Measurements from ENCODE around the gene OR10H5.

Gene OR10H5

DNA sequence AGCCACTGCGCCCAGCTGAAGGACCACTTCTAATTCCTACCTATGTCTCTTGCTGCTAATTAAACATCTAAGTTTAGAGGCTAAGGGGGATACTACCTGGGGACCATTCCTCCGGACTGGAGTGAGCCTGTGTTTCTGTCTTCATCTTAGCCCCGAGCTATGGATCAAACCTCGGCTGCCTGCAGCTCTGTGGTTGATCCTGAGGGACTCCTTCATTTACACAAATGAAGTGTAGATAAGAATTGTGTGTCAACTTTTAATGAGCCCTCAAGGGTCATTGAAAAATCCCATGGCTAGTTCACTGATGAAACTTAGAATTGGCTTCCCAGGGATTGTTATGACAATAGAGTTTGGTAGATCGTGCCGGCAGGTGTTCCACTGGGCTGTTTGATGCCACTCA is 59.5 kb downstream of the OR10H5 start:
- DNase-seq (ENCODE audit: low read depth in 2 of 2): no peak

DNA sequence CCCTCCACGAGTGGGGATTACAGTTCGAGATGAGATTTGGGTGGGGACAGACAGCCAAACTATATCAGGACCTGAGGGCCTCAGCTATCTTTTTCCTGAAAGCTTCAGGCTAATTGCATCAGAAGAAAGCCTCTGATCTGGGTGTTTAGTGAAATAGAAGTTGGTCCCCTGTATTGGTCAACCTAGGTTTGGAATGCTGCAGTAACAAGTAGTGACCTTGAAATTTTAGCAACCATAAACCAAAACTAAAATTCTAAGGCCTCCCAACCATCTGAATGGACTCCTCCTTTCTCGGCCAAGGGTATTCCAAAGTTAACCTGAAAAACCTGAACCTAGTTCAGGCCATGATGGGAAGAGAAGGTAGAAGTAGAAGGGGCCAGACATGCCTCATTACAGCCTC is 62.9 kb downstream of the OR10H5 start:
- no peak for DNase-seq (ENCODE audit: low read depth in 2 of 2)
